GM12878 (cell line): ENCODE results near the gene ADGRE2. TPM values are rescaled to one million over a fixed set of nuclear protein-coding genes. Genes with fewer than 3 reads are reported as not detected.

Experiments
- ATAC-seq: fragments of 200-7000 bp; cut with Tn5 transposase; 3 replicates; pipeline ENCODE4 v1.9.1; 2020; ENCODE audit warnings: mild to moderate bottlenecking, moderate library complexity
- BruUV-seq: library from RNA; stranded (reverse); fragments of 400-500 nt; replicated peaks from 2 replicates; lab custom pipeline; 2021; lab: Mats Ljungman, UMichigan
- CTCF ChIA-PET: fragments of 300-600 bp; sonication (Branson Sonifier 250); formaldehyde crosslinking; extraction: SDS; loops from one replicate; lab custom pipeline; 2021; ENCODE audit warnings: inconsistent platforms; lab: Yijun Ruan, JAX
- POLR2A ChIA-PET: fragments of 350-600 bp; formaldehyde crosslinking; extraction: SDS; loops from one replicate; lab custom pipeline; 2021; ENCODE audit warnings: inconsistent platforms; lab: Charles Lee
- RAD21 ChIA-PET: fragments of 300-600 bp; sonication (Branson Sonifier 250); formaldehyde crosslinking; loops from one replicate; lab custom pipeline; 2023; ENCODE audit warnings: antibody characterized with exemption; ENCODE audit not compliant: unreplicated experiment; lab: Charles Lee
- SMC1A ChIA-PET: fragments of 300-600 bp; sonication (Branson Sonifier 250); formaldehyde crosslinking; loops from one replicate; lab custom pipeline; 2023; ENCODE audit not compliant: unreplicated experiment, uncharacterized antibody; lab: Charles Lee
- DNase-seq: peaks from one replicate; pipeline ENCODE4 v3.0.0-alpha.2; 2011; ENCODE audit warnings: low read depth, low spot score
- FAIRE-seq: peaks from 3 replicates; lab custom pipeline; 2011; peaks lifted over from hg19 to GRCh38; lab: Jason Lieb, UNC
- H2AFZ ChIP-seq: 2 replicates; pipeline ENCODE4 v1.6.0; 2011; ENCODE audit warnings: low read depth, low read length, control low read depth; ENCODE audit not compliant: control insufficient read depth
- H3K27ac ChIP-seq: 2 replicates; pipeline ENCODE4 v1.5.1; 2011; ENCODE audit warnings: control low read depth; ENCODE audit not compliant: control insufficient read depth, insufficient read depth
- H3K27me3 ChIP-seq, 2 experiments: replicated peaks in 1 of 2; 2 replicates each; pipeline versions ENCODE4 v1.6.0 to v1.6.1; 2011; ENCODE audit warnings: low read length in 1 of 2; ENCODE audit not compliant: control insufficient read depth in 2 of 2, insufficient read depth in 2 of 2
- H3K36me3 ChIP-seq, 2 experiments: 2 replicates each; pipeline ENCODE4 v1.5.1; 2011; ENCODE audit warnings: low read length in 1 of 2; ENCODE audit not compliant: control insufficient read depth in 2 of 2, insufficient read depth in 2 of 2
- H3K4me1 ChIP-seq: 2 replicates; pipeline ENCODE4 v1.6.1; 2011; ENCODE audit warnings: mild to moderate bottlenecking, low read length, moderate library complexity, mixed read lengths; ENCODE audit not compliant: control insufficient read depth, insufficient read depth
- H3K4me2 ChIP-seq: 2 replicates; pipeline ENCODE4 v1.6.0; 2011; ENCODE audit warnings: control low read depth; ENCODE audit not compliant: control insufficient read depth, insufficient read depth
- H3K4me3 ChIP-seq: fragments of 200-600 bp; sonication (generic); 2 replicates; pipeline ENCODE4 v1.5.1; 2016
- H3K79me2 ChIP-seq: 2 replicates; pipeline ENCODE4 v1.6.0; 2011; ENCODE audit warnings: low read length; ENCODE audit not compliant: control insufficient read depth, insufficient read depth
- H3K9ac ChIP-seq: 2 replicates; pipeline ENCODE4 v1.8.0; 2011; ENCODE audit warnings: low read length, control low read depth, mixed read lengths; ENCODE audit not compliant: control insufficient read depth, insufficient read depth
- H3K9me3 ChIP-seq: replicated peaks from 3 replicates; pipeline ENCODE4 v1.5.1; 2011; ENCODE audit warnings: mild to moderate bottlenecking, low read length; ENCODE audit not compliant: control insufficient read depth, insufficient read depth
- H4K20me1 ChIP-seq: 2 replicates; pipeline ENCODE4 v1.6.0; 2011; ENCODE audit not compliant: control insufficient read depth, insufficient read depth
- ASH2L ChIP-seq: fragments of 300-600, 200-600 bp; sonication (generic); IDR thresholded peaks from 2 replicates; pipeline ENCODE4 v1.6.1; 2017; ENCODE audit warnings: low read depth, mild to moderate bottlenecking, borderline replicate concordance
- CBFB ChIP-seq: IDR thresholded peaks from 2 replicates; pipeline ENCODE4 v1.6.1; 2016; ENCODE audit warnings: antibody characterized with exemption, low read depth
- CBX5 ChIP-seq: sonication (generic); IDR thresholded peaks from 2 replicates; pipeline ENCODE4 v1.6.1; 2016; ENCODE audit warnings: low read depth, moderate library complexity, mild to moderate bottlenecking, inconsistent platforms
- DPF2 ChIP-seq: fragments of 450-650 bp; IDR thresholded peaks from 2 replicates; pipeline ENCODE4 v1.6.1; 2017; ENCODE audit warnings: mild to moderate bottlenecking
- FOXK2 ChIP-seq: fragments of 450-650 bp; IDR thresholded peaks from 2 replicates; pipeline ENCODE4 v1.6.1; 2017; ENCODE audit warnings: mild to moderate bottlenecking, moderate library complexity
- FOXM1 ChIP-seq: IDR thresholded peaks from 2 replicates; pipeline ENCODE4 v1.6.1; 2012; ENCODE audit warnings: low read depth, mild to moderate bottlenecking, inconsistent platforms, low read length, moderate library complexity
- HSF1 ChIP-seq: fragments of 150-350 bp; IDR thresholded peaks from 2 replicates; pipeline ENCODE4 v1.6.1; 2014; ENCODE audit warnings: mild to moderate bottlenecking, low read depth, low read length
- KDM1A ChIP-seq: fragments of 200-600 bp; sonication (generic); IDR thresholded peaks from 2 replicates; pipeline ENCODE4 v1.6.1; 2016; ENCODE audit warnings: borderline replicate concordance
- NFIC ChIP-seq: IDR thresholded peaks from 2 replicates; pipeline ENCODE4 v1.6.1; 2012; ENCODE audit warnings: low read depth, mild to moderate bottlenecking, inconsistent platforms, low read length, moderate library complexity
- NFYA ChIP-seq: IDR thresholded peaks from 2 replicates; pipeline ENCODE4 v1.6.1; 2011; ENCODE audit warnings: low read depth, mild to moderate bottlenecking, low read length, improper control_type of control experiment, borderline replicate concordance
- PAX8 ChIP-seq: fragments of 450-650 bp; IDR thresholded peaks from 2 replicates; pipeline ENCODE4 v1.6.1; 2017; ENCODE audit warnings: mild to moderate bottlenecking, moderate library complexity
- PKNOX1 ChIP-seq: fragments of 450-650 bp; IDR thresholded peaks from 2 replicates; pipeline ENCODE4 v1.6.1; 2016; ENCODE audit warnings: mild to moderate bottlenecking
- SMAD1 ChIP-seq: fragments of 450-650 bp; IDR thresholded peaks from 2 replicates; pipeline ENCODE4 v1.6.1; 2018; ENCODE audit warnings: mild to moderate bottlenecking, low read depth; ENCODE audit not compliant: partially characterized antibody
- SREBF2 ChIP-seq: IDR thresholded peaks from 2 replicates; pipeline ENCODE4 v1.6.1; 2012; ENCODE audit warnings: mild to moderate bottlenecking, low read length
- TAF1 ChIP-seq: IDR thresholded peaks from 2 replicates; pipeline ENCODE4 v1.6.1; 2011; ENCODE audit warnings: mild to moderate bottlenecking, low read depth, low read length, borderline replicate concordance
- USF1 ChIP-seq: IDR thresholded peaks from 2 replicates; pipeline ENCODE4 v1.6.1; 2011; ENCODE audit warnings: borderline replicate concordance, low read depth, mild to moderate bottlenecking, moderate library complexity, mixed read lengths, low read length; ENCODE audit not compliant: insufficient read depth; ENCODE audit errors: extremely low read length
- YBX1 ChIP-seq: fragments of 450-650 bp; IDR thresholded peaks from 2 replicates; pipeline ENCODE4 v1.6.1; 2016; ENCODE audit warnings: antibody characterized with exemption
- WGBS: methylation state at CpG from one replicate; pipeline ENCODE4 v1.1.6; 2016; ENCODE audit warnings: low lambda C conversion rate; ENCODE audit not compliant: insufficient replicate concordance, insufficient coverage; ENCODE audit errors: missing lambda C conversion rate; 5-methylcytosine and 5-hydroxymethylcytosine counted together
- in situ Hi-C: fragments of 300-500 bp; cut with MboI; formaldehyde crosslinking; loops from 9 replicates; pipeline ENCODE4 v1.14.3; 2018; ENCODE audit warnings: mixed read lengths
- intact Hi-C: fragments of 100-400 bp; cut with micrococcal nuclease; formaldehyde crosslinking; loops from one replicate; pipeline ENCODE4 v1.14.2; 2022; ENCODE audit not compliant: unreplicated experiment
- polyA plus RNA-seq, 11 experiments: library from polyadenylated mRNA; depleted of rRNA in 4 of 11; unstranded in 6 of 11; stranded (reverse) in 5 of 11; fragments of >200 nt; fragmentation: Nextera tagmentation in 4 of 11; fragmentation: Illumina TruSeq in 1 of 11; extraction: Ambion mirVana in 4 of 11; extraction: Trizol in 1 of 11; gene quantifications; 1 replicate in 1 of 11; 2 replicates in 10 of 11; pipeline versions ENCODE4 v1.2.1 to v1.2.3, GENCODE V29; 2011 to 2016; ENCODE audit warnings: inconsistent platforms in 2 of 11, missing spikeins in 2 of 11, low read depth in 1 of 11
- total RNA-seq, 4 experiments: library from RNA; depleted of rRNA in 3 of 4; stranded (reverse); fragments of >200 nt in 3 of 4; fragmentation: Illumina TruSeq in 1 of 4; extraction: Trizol in 1 of 4; gene quantifications; 2 replicates each; pipeline versions ENCODE4 v1.2.1 to v1.2.3, GENCODE V29; 2013 to 2021
- TF ChIP-seq, protein P1 (sequence below): fragments of 450-650 bp; IDR thresholded peaks from 2 replicates; pipeline ENCODE4 v1.6.1; 2014; ENCODE audit warnings: mild to moderate bottlenecking

The ADGRE2 gene
- total and polyA plus RNA-seq, 10 of the 15 experiments (the other 5 are each of a cell fraction or from before 2014, with no cell fraction given) = 0.15 to 12.7 (median 4.6) TPM

GRCh38 chr19:14689598-14690503, 88.5 kb downstream of the ADGRE2 start, which contains the start of gene ZNF333 (continued):
- peak; percentile 25; the same call in 1 of the 2 replicates for TF ChIP-seq PKNOX1
- TF ChIP-seq DPF2 = peak; percentile 46; the same call in 1 of the 2 replicates
- TF ChIP-seq KDM1A = no peak
- no peak for TF ChIP-seq ASH2L
- TF ChIP-seq NFIC = no peak
- TF ChIP-seq CBX5 = no peak

- BruUV-seq = no TSS peak
- FAIRE-seq = peak; percentile 38
- no peaks in the 10 kb centered on the region for H3K9me3 ChIP-seq
- intact Hi-C loops (loop anchor here (1.0 to 10.0 kb wide), 2 partner anchors 72 to 112 kb away; no protein-coding TSS in a partner anchor), in situ Hi-C loops (loop anchor here (5.0 kb wide), 1 partner anchor 114 kb away; the partner anchor contains the start of gene NDUFB7)
- no peak overlapping the region for H3K4me3 ChIP-seq
- H3K4me1 ChIP-seq = peaks cover 8% of the 10 kb centered on the region
- WGBS = 18% methylated on average over 3 of the region's 3 CpGs
- no peaks in the 10 kb centered on the region for H4K20me1 ChIP-seq
- H3K79me2 ChIP-seq = no peaks in the 10 kb centered on the region; the same call in 1 of the 2 replicates
- H2AFZ ChIP-seq = no peak overlapping the region
- ChIA-PET CTCF (interaction anchor here (0.6 to 12.9 kb wide), 29 partner anchors 13 to 627 kb away, joined by 3 to 803 read pairs (median 5); partner anchors contain the start of genes ADGRE3, ASF1B, NDUFB7 and PKN1), SMC1A (interaction anchor here (0.8 to 12.0 kb wide), 18 partner anchors 11 to 130 kb away, joined by 3 to 558 read pairs (median 8); partner anchors contain the start of genes ADGRE3, CLEC17A and NDUFB7), RAD21 (interaction anchor here (0.6 to 9.4 kb wide), 20 partner anchors 11 to 692 kb away, joined by 3 to 593 read pairs (median 6); partner anchors contain the start of genes ADGRE3, DNAJB1 and NDUFB7), POLR2A (interaction anchor here (1.0 to 10.2 kb wide), 5 partner anchors 16 to 130 kb away, joined by 3 to 190 read pairs (median 5); partner anchors contain the start of gene NDUFB7)
- no peak overlapping the region for H3K4me2 ChIP-seq
- H3K27me3 ChIP-seq = no peaks in the 10 kb centered on the region
- no peaks in the 10 kb centered on the region for H3K36me3 ChIP-seq
- no peak for DNase-seq
- no peak overlapping the region for H3K27ac ChIP-seq
- no peak for ATAC-seq
- H3K9ac ChIP-seq = no peak overlapping the region
- TF ChIP-seq SMAD1 = no peak
- no peak for TF ChIP-seq HSF1
- no peak for TF ChIP-seq YBX1
- no peak for TF ChIP-seq CBFB
- no peak for TF ChIP-seq TAF1
- TF ChIP-seq USF1 = no peak
- no peak for TF ChIP-seq NFYA
- TF ChIP-seq FOXK2 = no peak
- 0 out of 2 replicates have a peak, but pooled peaks have one; percentile 22 for TF ChIP-seq FOXM1
- TF ChIP-seq SREBF2 = no peak
- TF ChIP-seq, protein P1, sequence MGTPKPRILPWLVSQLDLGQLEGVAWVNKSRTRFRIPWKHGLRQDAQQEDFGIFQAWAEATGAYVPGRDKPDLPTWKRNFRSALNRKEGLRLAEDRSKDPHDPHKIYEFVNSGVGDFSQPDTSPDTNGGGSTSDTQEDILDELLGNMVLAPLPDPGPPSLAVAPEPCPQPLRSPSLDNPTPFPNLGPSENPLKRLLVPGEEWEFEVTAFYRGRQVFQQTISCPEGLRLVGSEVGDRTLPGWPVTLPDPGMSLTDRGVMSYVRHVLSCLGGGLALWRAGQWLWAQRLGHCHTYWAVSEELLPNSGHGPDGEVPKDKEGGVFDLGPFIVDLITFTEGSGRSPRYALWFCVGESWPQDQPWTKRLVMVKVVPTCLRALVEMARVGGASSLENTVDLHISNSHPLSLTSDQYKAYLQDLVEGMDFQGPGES = no peak
- TF ChIP-seq PAX8 = no peak
Measured at GRCh38 chr19:14686411-14686810, 91.9 kb downstream of the ADGRE2 start.
